DOHH2 (cell line): Measurements from ENCODE around the gene NAP1L4.

Source experiments
- H3F3A ChIP-seq: fragments of 200-600 bp; sonication (generic), shearing (Covaris generic); 2 replicates; pipeline ENCODE4 v1.6.0; 2016; ENCODE audit warnings: antibody characterized with exemption, mild to moderate bottlenecking; ENCODE audit not compliant: control insufficient read depth, insufficient read depth
- H3K27ac ChIP-seq: fragments of 200-600 bp; sonication (generic); 2 replicates; pipeline ENCODE4 v1.5.1; 2014; ENCODE audit warnings: low read depth, mild to moderate bottlenecking, low read length, moderate library complexity
- H3K27me3 ChIP-seq: fragments of 200-600 bp; sonication (generic); 2 replicates; pipeline ENCODE4 v1.6.1; 2014; ENCODE audit warnings: mild to moderate bottlenecking, low read length, mixed read lengths; ENCODE audit not compliant: control insufficient read depth
- H3K36me3 ChIP-seq: fragments of 200-600 bp; sonication (generic); 2 replicates; pipeline ENCODE4 v1.6.1; 2014; ENCODE audit warnings: mild to moderate bottlenecking, low read length, moderate library complexity, mixed read lengths; ENCODE audit not compliant: control insufficient read depth
- H3K4me1 ChIP-seq: fragments of 200-600 bp; sonication (generic); 2 replicates; pipeline ENCODE4 v1.6.1; 2014; ENCODE audit warnings: mild to moderate bottlenecking, low read length, mixed read lengths; ENCODE audit not compliant: control insufficient read depth
- H3K4me2 ChIP-seq: fragments of 200-600 bp; sonication (generic); 2 replicates; pipeline ENCODE4 v1.6.0; 2014; ENCODE audit warnings: mild to moderate bottlenecking, low read length, moderate library complexity
- H3K4me3 ChIP-seq: fragments of 200-600 bp; sonication (generic); 2 replicates; pipeline ENCODE4 v1.5.1; 2014; ENCODE audit warnings: mild to moderate bottlenecking, low read length, mixed read lengths
- H3K79me2 ChIP-seq: fragments of 200-600 bp; sonication (generic); 2 replicates; pipeline ENCODE4 v1.6.1; 2014; ENCODE audit warnings: mild to moderate bottlenecking, low read length, mixed read lengths; ENCODE audit not compliant: control insufficient read depth
- H3K9me2 ChIP-seq: fragments of 200-600 bp; sonication (generic); replicated peaks from 2 replicates; pipeline ENCODE4 v1.6.1; 2014; ENCODE audit warnings: mild to moderate bottlenecking, low read length, mixed read lengths; ENCODE audit not compliant: control insufficient read depth
- H3K9me3 ChIP-seq: fragments of 200-600 bp; sonication (generic); 2 replicates; pipeline ENCODE4 v1.6.1; 2014; ENCODE audit warnings: antibody characterized with exemption, low read length, mixed read lengths; ENCODE audit not compliant: control insufficient read depth, insufficient read depth
- H4K20me1 ChIP-seq: fragments of 200-600 bp; sonication (generic); 2 replicates; pipeline ENCODE4 v1.6.0; 2014; ENCODE audit warnings: low read depth, mild to moderate bottlenecking, antibody characterized with exemption, low read length, moderate library complexity; ENCODE audit not compliant: control insufficient read depth, insufficient read depth
- CTCF ChIP-seq: fragments of 200-600 bp; sonication (generic); IDR thresholded peaks from one replicate; pipeline ENCODE4 v1.5.1; 2014; ENCODE audit warnings: antibody characterized with exemption, mild to moderate bottlenecking, low read depth, low read length; ENCODE audit not compliant: poor library complexity, severe bottlenecking
- EZH2phosphoT487 ChIP-seq: fragments of 200-600 bp; sonication (generic); IDR thresholded peaks from 2 replicates; pipeline ENCODE4 v1.6.1; 2017; ENCODE audit warnings: borderline replicate concordance, mild to moderate bottlenecking, antibody characterized with exemption, low read length, moderate library complexity, mixed read lengths

Gene NAP1L4

GRCh38 chr11:2899080-2899783 lies 92.9 kb downstream of the NAP1L4 start:
- H4K20me1 ChIP-seq, result no peaks in the 10 kb centered on the region
- no peak for TF ChIP-seq CTCF
- no peak for TF ChIP-seq EZH2phosphoT487
- H3K27ac ChIP-seq, result no peak overlapping the region
- H3K79me2 ChIP-seq, result no peaks in the 10 kb centered on the region
- H3K4me1 ChIP-seq, result peaks cover 14% of the 10 kb centered on the region
- H3K9me3 ChIP-seq, result no peaks in the 10 kb centered on the region
- no peak overlapping the region for H3K4me2 ChIP-seq
- H3K27me3 ChIP-seq, result 0 out of 2 replicates have a peak, but pooled peaks cover 7% of the 10 kb centered on the region
- no peaks in the 10 kb centered on the region for H3K36me3 ChIP-seq
- H3K9me2 ChIP-seq, result no peaks in the 10 kb centered on the region
- H3K4me3 ChIP-seq, result no peak overlapping the region
- H3F3A ChIP-seq, result no peaks in the 10 kb centered on the region

GRCh38 chr11:2898366-2899079 lies 93.6 kb downstream of the NAP1L4 start:
- Histone ChIP-seq H3K79me2 (no peaks in the 10 kb centered on the region), H3K36me3 (no peaks in the 10 kb centered on the region), H3K27ac (no peak overlapping the region), H3K4me2 (no peak overlapping the region), H3K4me1 (peaks cover 14% of the 10 kb centered on the region), H3F3A (no peaks in the 10 kb centered on the region), H4K20me1 (no peaks in the 10 kb centered on the region), H3K9me3 (no peaks in the 10 kb centered on the region), H3K27me3 (0 out of 2 replicates have a peak, but pooled peaks cover 7% of the 10 kb centered on the region), H3K9me2 (no peaks in the 10 kb centered on the region), H3K4me3 (no peak overlapping the region)
- TF ChIP-seq CTCF, result no peak
- no peak for TF ChIP-seq EZH2phosphoT487

GRCh38 chr11:2897048-2897447 lies 95.1 kb downstream of the NAP1L4 start:
- Histone ChIP-seq H3F3A (no peaks in the 10 kb centered on the region; the same call in 1 of the 2 replicates), H3K9me2 (no peaks in the 10 kb centered on the region), H3K36me3 (no peaks in the 10 kb centered on the region), H3K4me3 (no peak overlapping the region), H4K20me1 (no peaks in the 10 kb centered on the region), H3K79me2 (no peaks in the 10 kb centered on the region), H3K27ac (no peak overlapping the region), H3K4me2 (no peak overlapping the region), H3K9me3 (no peaks in the 10 kb centered on the region), H3K4me1 (peaks cover 19% of the 10 kb centered on the region), H3K27me3 (0 out of 2 replicates have a peak, but pooled peaks cover 7% of the 10 kb centered on the region)
- no peak for TF ChIP-seq EZH2phosphoT487
- TF ChIP-seq CTCF, result no peak
